ENCODE data around the gene FGF12.

FGF12 gene

DNA sequence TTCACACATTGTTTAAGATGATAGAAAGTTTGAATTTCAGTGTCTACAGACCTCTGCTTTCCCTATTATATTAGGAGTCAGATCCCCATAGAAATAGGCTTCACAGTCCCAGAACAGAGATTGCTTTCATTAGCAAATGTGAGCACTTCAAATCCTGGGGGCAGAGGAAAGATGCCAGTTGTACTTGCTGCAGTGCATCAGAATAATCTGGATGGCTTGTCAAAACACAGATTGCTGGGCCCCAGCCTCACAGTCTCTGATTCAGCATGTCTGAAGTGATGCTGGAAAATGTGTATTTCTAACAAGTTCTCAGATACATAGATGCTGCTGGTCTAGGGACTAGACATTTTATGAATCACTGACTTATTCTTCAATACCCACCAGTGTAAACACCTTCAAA, 375.2 kb downstream of the FGF12 start:
- H3K9me3 Mint-ChIP-seq = no peaks in the 10 kb centered on the region
- no peaks in the 10 kb centered on the region for H3K4me1 Mint-ChIP-seq
- no peaks in the 10 kb centered on the region for H3K27me3 Mint-ChIP-seq (ENCODE audit: low read depth)
- TF ChIP-seq, protein P1, sequence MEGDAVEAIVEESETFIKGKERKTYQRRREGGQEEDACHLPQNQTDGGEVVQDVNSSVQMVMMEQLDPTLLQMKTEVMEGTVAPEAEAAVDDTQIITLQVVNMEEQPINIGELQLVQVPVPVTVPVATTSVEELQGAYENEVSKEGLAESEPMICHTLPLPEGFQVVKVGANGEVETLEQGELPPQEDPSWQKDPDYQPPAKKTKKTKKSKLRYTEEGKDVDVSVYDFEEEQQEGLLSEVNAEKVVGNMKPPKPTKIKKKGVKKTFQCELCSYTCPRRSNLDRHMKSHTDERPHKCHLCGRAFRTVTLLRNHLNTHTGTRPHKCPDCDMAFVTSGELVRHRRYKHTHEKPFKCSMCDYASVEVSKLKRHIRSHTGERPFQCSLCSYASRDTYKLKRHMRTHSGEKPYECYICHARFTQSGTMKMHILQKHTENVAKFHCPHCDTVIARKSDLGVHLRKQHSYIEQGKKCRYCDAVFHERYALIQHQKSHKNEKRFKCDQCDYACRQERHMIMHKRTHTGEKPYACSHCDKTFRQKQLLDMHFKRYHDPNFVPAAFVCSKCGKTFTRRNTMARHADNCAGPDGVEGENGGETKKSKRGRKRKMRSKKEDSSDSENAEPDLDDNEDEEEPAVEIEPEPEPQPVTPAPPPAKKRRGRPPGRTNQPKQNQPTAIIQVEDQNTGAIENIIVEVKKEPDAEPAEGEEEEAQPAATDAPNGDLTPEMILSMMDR (IDR thresholded peaks at IDR 0.05; ENCODE audit: unreplicated experiment in 3 of 3) = no peak
- H3K36me3 Mint-ChIP-seq (ENCODE audit: low read depth) = no peaks in the 10 kb centered on the region
- H3K4me3 Mint-ChIP-seq = no peak overlapping the region
- no peak overlapping the region for H3K27ac Mint-ChIP-seq

DNA sequence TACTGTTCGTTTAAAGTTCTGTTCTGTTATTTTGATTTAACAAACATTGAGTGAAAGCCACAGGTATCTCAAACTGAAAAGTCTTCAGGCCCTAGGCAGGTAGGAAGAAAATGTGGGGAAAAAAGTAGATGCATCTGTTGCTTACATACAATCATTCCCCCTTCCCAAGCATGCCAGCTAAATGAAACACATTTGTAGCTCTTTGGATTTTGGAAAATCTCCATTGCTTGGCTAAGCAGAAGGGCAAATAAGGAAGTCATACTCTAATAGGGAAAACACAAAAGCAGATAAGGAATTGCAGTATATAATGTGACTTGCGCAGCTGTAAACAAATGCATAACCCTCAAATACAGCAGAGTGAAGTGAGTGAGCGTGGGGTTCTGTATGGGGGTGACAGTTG, 375.9 kb downstream of the FGF12 start:
- Mint-ChIP-seq H3K4me3 (no peak overlapping the region), H3K4me1 (no peaks in the 10 kb centered on the region), H3K27ac (no peak overlapping the region), H3K36me3 (ENCODE audit: low read depth) (no peaks in the 10 kb centered on the region), H3K27me3 (ENCODE audit: low read depth) (no peaks in the 10 kb centered on the region), H3K9me3 (no peaks in the 10 kb centered on the region)
- TF ChIP-seq, protein P1 (IDR thresholded peaks at IDR 0.05; ENCODE audit: unreplicated experiment in 3 of 3) = no peak

DNA sequence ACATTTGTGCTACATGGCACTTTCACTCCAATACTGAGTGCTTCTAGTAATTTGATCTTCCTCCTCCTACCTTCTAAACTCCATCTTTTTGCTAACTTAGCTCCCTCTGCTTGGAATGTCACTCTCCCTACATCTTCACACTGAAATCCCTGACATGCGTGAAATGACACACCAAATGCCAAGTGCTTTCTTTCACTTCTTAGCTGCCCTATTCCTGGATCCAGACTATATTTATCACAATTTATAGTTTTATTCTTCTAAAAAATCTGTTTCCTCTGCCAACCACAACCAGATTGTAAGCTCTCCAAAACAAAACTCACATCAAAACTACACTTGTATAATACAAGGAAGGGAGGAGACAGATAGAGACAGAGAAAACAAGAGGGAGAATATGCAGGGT, 387.3 kb downstream of the FGF12 start:
- Mint-ChIP-seq H3K4me3 (no peak overlapping the region), H3K36me3 (ENCODE audit: low read depth) (no peaks in the 10 kb centered on the region), H3K27me3 (ENCODE audit: low read depth) (no peaks in the 10 kb centered on the region), H3K9me3 (no peaks in the 10 kb centered on the region), H3K27ac (no peak overlapping the region), H3K4me1 (no peaks in the 10 kb centered on the region)
- TF ChIP-seq, protein P1 (IDR thresholded peaks at IDR 0.05; ENCODE audit: unreplicated experiment in 3 of 3) = no peak

DNA sequence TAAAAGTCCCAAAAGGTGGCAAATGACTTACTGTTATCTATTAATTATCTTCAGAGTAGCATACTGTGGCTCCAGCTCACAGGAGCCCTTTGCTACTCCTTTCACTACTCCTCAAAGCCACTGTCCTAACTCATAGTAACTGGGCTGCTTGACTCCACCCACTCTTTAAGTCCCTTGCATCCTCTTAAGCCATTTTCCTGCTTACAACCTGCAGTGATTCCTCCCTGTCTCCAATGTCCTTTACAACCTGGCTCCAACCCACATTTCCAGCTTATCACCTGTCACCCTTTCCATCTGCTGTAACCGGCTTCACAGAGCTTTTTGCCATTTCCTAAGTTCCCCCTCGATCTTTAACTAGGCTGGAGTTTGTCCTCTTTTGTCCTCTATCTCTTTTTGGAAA, 388.1 kb downstream of the FGF12 start:
- H3K4me1 Mint-ChIP-seq = no peaks in the 10 kb centered on the region
- H3K4me3 Mint-ChIP-seq = no peak overlapping the region
- H3K27ac Mint-ChIP-seq = no peak overlapping the region
- TF ChIP-seq, protein P1 (IDR thresholded peaks at IDR 0.05; ENCODE audit: unreplicated experiment in 3 of 3) = no peak
- H3K27me3 Mint-ChIP-seq (ENCODE audit: low read depth) = no peaks in the 10 kb centered on the region
- no peaks in the 10 kb centered on the region for H3K36me3 Mint-ChIP-seq (ENCODE audit: low read depth)
- no peaks in the 10 kb centered on the region for H3K9me3 Mint-ChIP-seq

DNA sequence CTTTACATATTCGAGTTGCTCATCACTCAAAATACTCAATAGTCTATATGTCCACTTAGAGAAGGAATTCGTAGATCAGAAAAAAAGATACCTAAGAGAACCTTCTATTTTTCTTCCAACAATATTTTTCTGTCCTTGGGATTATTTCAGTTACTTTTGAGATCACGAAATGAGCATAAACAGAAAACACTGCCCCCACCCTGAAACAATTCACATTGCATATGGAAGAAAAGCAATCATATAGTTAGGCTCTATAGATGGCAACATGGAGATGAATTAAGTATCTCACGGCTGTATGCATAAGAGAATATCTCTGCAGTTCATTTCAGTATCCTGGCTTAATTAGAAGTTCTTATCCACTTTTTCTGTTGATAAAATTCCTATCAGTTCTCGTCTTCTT, 391.1 kb downstream of the FGF12 start:
- no peak overlapping the region for H3K4me3 Mint-ChIP-seq
- TF ChIP-seq, protein P1 (IDR thresholded peaks at IDR 0.05; ENCODE audit: unreplicated experiment in 3 of 3) = no peak

DNA sequence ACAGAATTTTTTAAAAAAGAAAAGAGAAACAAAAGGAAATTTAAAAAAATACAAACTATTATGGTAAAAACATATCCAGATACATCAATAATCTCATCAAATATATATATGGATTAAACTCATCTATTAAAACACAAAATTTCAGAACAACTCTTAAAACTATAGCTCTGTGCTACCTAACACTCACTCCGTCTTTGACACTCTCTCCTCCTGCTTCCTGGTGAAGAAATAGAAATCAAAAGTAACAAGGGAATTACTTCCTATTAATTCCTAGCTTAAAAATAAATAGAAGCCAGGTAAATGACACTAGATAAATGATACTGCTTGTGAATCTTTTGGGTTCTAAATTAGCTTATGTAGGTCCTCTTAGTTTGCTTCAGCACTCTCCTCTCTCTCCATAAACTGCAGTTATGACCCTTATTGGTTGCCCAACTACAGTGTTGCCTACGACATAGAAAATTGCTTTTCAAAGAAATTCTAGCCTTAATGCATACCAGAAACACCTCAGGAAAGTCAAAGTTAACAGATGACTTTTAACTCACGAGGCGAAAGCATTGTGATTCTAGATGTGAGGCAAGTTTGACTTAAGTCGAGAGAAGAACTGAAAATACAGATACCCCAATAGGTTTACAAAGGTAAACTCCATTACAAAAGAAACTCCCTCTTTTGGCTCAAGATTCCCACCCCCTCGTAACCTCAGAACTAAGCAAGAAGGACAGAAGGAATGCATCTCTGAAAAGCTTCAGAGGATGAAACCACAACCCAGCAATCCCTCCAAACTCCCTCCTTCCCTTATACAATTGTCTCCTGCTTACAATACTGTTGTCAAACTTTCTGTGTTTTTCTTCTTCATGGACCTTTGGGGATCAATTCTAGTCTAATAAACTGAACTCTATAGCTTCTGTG, 394.7 kb downstream of the FGF12 start:
- no peaks in the 10 kb centered on the region for H3K9me3 Mint-ChIP-seq
- TF ChIP-seq, protein P1 (IDR thresholded peaks at IDR 0.05; ENCODE audit: unreplicated experiment in 3 of 3) = no peak
- H3K27ac Mint-ChIP-seq = no peak overlapping the region
- H3K4me1 Mint-ChIP-seq = no peaks in the 10 kb centered on the region
- no peaks in the 10 kb centered on the region for H3K36me3 Mint-ChIP-seq (ENCODE audit: low read depth)
- no peak overlapping the region for H3K4me3 Mint-ChIP-seq
- H3K27me3 Mint-ChIP-seq (ENCODE audit: low read depth) = no peaks in the 10 kb centered on the region

More for the DNA sequence above, 391.1 kb downstream of the FGF12 start:
- H3K4me1 Mint-ChIP-seq = no peaks in the 10 kb centered on the region
- H3K36me3 Mint-ChIP-seq (ENCODE audit: low read depth) = no peaks in the 10 kb centered on the region
- H3K27me3 Mint-ChIP-seq (ENCODE audit: low read depth) = no peaks in the 10 kb centered on the region
- H3K27ac Mint-ChIP-seq = no peak overlapping the region
- no peaks in the 10 kb centered on the region for H3K9me3 Mint-ChIP-seq
